ENCODE measurements around the gene SLC27A2. TPM values are rescaled to one million over a fixed set of nuclear protein-coding genes. Genes with fewer than 3 reads are reported as not detected.

The SLC27A2 gene
- total and polyA plus RNA-seq, 2 experiments from 2014 or later = 2.8 to 9.4 TPM

GRCh38 chr15:50186090-50186489 is 4.1 kb downstream of the SLC27A2 start (continued):
- no peak for TF ChIP-seq CTCF (conservative IDR thresholded peaks at IDR 0.05; ENCODE audit: low read depth in 2 of 2)
- no peak for TF ChIP-seq NANOG (IDR thresholded peaks at IDR 0.05; ENCODE audit: borderline replicate concordance)
- TF ChIP-seq CREB1 (CRISPR knock-in tag; IDR thresholded peaks at IDR 0.05; ENCODE audit: low read depth) = no peak
- no peak for TF ChIP-seq REST (IDR thresholded peaks at IDR 0.05; ENCODE audit: unreplicated experiment)
- no peak for TF ChIP-seq ETS1 (IDR thresholded peaks at IDR 0.05)
- TF ChIP-seq ZNF331 (CRISPR knock-in tag; IDR thresholded peaks at IDR 0.05; ENCODE audit: low read depth) = no peak
- no peak for TF ChIP-seq ZNF114 (CRISPR knock-in tag; IDR thresholded peaks at IDR 0.05)
- no peak for TF ChIP-seq STAT1 (IDR thresholded peaks at IDR 0.05; ENCODE audit: unreplicated experiment)
- TF ChIP-seq EZH2phosphoT487 (IDR thresholded peaks at IDR 0.05; ENCODE audit: unreplicated experiment) = no peak
- no peak for TF ChIP-seq POLR2AphosphoS5 (IDR thresholded peaks at IDR 0.05; ENCODE audit: low read depth)
- no peak for TF ChIP-seq EZH2 (IDR thresholded peaks at IDR 0.05; ENCODE audit: low read depth, unreplicated experiment)

- Histone ChIP-seq H3K4me1 (ENCODE audit: insufficient read depth) (peaks cover 7% of the 10 kb centered on the region), H3K79me2 (replicated peaks; ENCODE audit: insufficient read depth) (no peaks in the 10 kb centered on the region), H3K36me3 (ENCODE audit: insufficient read depth) (no peaks in the 10 kb centered on the region), H3K9me2 (ENCODE audit: insufficient read depth) (no peaks in the 10 kb centered on the region), H3K4me3 (no peak overlapping the region), H3K27me3 (ENCODE audit: insufficient read depth) (peaks cover 31% of the 10 kb centered on the region), H3F3A (replicated peaks; ENCODE audit: low read depth) (no peaks in the 10 kb centered on the region), H4K20me1 (replicated peaks; ENCODE audit: insufficient read depth) (no peaks in the 10 kb centered on the region), H3K27ac (ENCODE audit: low read depth) (no peak overlapping the region), H3K4me2 (no peak overlapping the region), H2AFZ (no peak overlapping the region)
- no peak overlapping the region for H3K27ac Mint-ChIP-seq
- ATAC-seq = no peak
- H3K9me3 Mint-ChIP-seq = no peaks in the 10 kb centered on the region
- H3K4me1 Mint-ChIP-seq = peaks cover 15% of the 10 kb centered on the region
- no peak overlapping the region for H3K4me3 Mint-ChIP-seq
- H3K36me3 Mint-ChIP-seq (ENCODE audit: low read depth) = no peaks in the 10 kb centered on the region; the same call in 2 of the 3 replicates
- peaks cover 18% of the 10 kb centered on the region for H3K27me3 Mint-ChIP-seq (ENCODE audit: insufficient read depth, low read depth, poor library complexity)
- DNase-seq (ENCODE audit: low spot score) = no peak
- no peak for TF ChIP-seq REST (IDR thresholded peaks at IDR 0.05; ENCODE audit: unreplicated experiment)
- no peak for TF ChIP-seq JUNB (IDR thresholded peaks at IDR 0.05; ENCODE audit: unreplicated experiment)
These were observed 4.8 kb downstream of the SLC27A2 start for GRCh38 chr15:50186752-50187151.

All from GM23338 (cell line).